ENCODE data around the gene NPB.
A peak's percentile ranks its signal among the peaks of the same experiment; 100 is the strongest.

Gene NPB

DNA sequence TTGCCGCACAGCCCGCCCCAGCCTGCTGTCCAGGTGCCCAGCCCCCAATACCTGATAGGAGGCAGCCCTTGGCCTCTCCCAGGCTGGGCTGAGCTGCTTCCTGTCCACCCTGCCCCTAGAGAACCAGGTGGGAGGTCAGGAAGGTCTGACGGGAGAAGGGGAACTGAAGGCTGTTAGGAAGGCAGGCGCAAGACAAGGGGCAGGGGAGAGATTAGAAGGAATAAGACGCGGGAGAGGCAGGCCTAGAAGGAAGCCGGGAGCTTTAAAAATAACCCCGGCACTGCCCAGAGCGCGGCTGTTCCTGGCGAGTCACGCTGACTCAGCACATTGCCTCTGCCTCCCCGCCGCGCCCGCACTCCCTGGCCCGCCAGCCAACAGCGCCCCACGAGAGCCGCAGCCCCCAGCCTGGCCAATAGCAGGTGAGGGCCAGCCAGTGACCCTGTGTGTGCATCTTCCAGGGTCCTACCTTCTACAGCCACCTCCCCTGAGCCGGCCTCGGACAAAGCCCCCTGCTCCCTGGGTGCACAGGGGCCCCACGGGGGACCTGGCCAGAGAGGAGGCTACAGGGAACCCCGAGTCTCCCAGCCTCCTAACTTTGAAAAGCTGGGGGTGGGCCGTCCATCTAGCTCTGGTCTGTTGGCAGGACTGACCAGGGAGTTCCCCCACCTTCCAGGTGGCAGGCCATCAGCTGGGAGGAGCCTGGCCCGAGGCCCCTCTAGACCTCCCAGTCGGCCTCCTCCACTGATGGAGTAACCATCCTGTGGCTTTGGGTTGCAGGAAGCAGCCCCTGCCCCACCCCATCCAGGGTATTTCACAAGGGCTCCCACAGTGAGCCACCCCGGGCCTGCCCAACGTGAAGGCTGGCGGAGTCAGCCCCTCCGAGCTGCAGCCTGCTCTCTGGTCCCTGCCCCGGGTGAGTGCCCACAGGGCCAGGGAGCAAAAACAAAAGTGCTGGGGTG, 21.5 kb downstream of the NPB start:
- Histone ChIP-seq H3K27me3 (peaks cover 0 to 6% of the 10 kb centered on the region in 2 donors), H3K27ac (peak overlapping the region; percentile 15 to 49), H3K4me3 (peak overlapping the region; percentile 12 to 19), H3K4me1 (peaks cover 11 to 63% (median 46%) of the 10 kb centered on the region in 4 donors), H3K9me3 (no peaks in the 10 kb centered on the region), H3K36me3 (peaks cover 8 to 42% (median 19%) of the 10 kb centered on the region in 3 donors)
- peak; percentile 67 to 84 for DNase-seq
- intact Hi-C loops (cut with DNase I; ENCODE audit: low total_unique reads) = loop anchor here (2.0 kb wide), 1 partner anchor 55 kb away; no protein-coding TSS in a partner anchor
- TF ChIP-seq, protein P1, sequence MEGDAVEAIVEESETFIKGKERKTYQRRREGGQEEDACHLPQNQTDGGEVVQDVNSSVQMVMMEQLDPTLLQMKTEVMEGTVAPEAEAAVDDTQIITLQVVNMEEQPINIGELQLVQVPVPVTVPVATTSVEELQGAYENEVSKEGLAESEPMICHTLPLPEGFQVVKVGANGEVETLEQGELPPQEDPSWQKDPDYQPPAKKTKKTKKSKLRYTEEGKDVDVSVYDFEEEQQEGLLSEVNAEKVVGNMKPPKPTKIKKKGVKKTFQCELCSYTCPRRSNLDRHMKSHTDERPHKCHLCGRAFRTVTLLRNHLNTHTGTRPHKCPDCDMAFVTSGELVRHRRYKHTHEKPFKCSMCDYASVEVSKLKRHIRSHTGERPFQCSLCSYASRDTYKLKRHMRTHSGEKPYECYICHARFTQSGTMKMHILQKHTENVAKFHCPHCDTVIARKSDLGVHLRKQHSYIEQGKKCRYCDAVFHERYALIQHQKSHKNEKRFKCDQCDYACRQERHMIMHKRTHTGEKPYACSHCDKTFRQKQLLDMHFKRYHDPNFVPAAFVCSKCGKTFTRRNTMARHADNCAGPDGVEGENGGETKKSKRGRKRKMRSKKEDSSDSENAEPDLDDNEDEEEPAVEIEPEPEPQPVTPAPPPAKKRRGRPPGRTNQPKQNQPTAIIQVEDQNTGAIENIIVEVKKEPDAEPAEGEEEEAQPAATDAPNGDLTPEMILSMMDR (IDR thresholded peaks at IDR 0.05) = no peak

GRCh38 chr17:81924557-81925532, 22.8 kb downstream of the NPB start:
- peaks cover 8 to 30% (median 19%) of the 10 kb centered on the region in 3 donors for H3K36me3 ChIP-seq
- peaks cover 0 to 19% of the 10 kb centered on the region in 2 donors for H3K27me3 ChIP-seq
- no peak for DNase-seq
- TF ChIP-seq, protein P1 (IDR thresholded peaks at IDR 0.05) = no peak
- H3K27ac ChIP-seq = peak overlapping the region in 1 of 2 donors; percentile 49
- intact Hi-C loops (cut with DNase I; ENCODE audit: low total_unique reads) = no loop called here
- no peaks in the 10 kb centered on the region for H3K9me3 ChIP-seq
- peaks cover 11 to 67% (median 48%) of the 10 kb centered on the region in 4 donors for H3K4me1 ChIP-seq
- no peak overlapping the region for H3K4me3 ChIP-seq

DNA sequence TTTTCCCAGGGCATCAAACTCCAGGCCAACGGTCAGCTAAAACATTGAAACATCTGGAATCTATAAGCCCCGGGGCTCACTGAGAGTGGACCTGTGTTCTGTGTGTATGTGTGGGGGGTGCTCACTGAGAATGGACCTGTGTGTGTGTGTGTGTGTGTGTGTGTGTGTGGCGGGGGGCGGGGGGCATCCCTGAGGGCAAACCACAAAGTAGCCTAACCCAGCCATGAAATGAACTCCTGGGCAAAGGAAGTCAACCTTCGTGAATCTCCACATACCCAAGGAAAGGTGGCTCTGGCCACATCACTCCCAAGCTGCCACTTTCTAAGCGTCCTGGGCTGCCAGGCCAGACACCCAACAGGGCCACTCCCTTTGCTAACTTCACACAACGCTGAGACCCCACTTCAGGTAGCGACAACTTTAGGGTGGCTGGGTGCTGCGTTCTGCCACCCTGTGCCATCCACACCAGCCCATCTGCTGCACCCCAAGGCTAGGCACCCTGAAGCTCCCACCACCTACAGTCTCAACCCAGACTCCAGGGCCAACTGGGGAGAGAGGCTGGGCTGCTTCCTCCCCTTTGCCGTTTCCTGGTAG, 23.9 kb downstream of the NPB start:
- H3K36me3 ChIP-seq = peaks cover 8 to 19% (median 14%) of the 10 kb centered on the region in 3 donors
- TF ChIP-seq, protein P1 (IDR thresholded peaks at IDR 0.05) = no peak
- peak overlapping the region; percentile 94 for H3K27ac ChIP-seq
- peak overlapping the region; percentile 92 to 99 for H3K4me3 ChIP-seq
- peaks cover 11 to 62% (median 48%) of the 10 kb centered on the region in 4 donors for H3K4me1 ChIP-seq
- intact Hi-C loops (cut with DNase I; ENCODE audit: low total_unique reads) = no loop called here
- H3K27me3 ChIP-seq = peaks cover 0 to 26% of the 10 kb centered on the region in 2 donors
- H3K9me3 ChIP-seq = no peaks in the 10 kb centered on the region
- no peak for DNase-seq

- TF ChIP-seq, protein P1 (IDR thresholded peaks at IDR 0.05) = no peak
- Histone ChIP-seq H3K27ac (peak overlapping the region; percentile 94), H3K27me3 (peaks cover 0 to 31% of the 10 kb centered on the region in 2 donors), H3K4me1 (peaks cover 11 to 61% (median 48%) of the 10 kb centered on the region in 4 donors), H3K4me3 (peak overlapping the region; percentile 92 to 99), H3K36me3 (peaks cover 8 to 14% (median 12%) of the 10 kb centered on the region in 3 donors), H3K9me3 (no peaks in the 10 kb centered on the region)
- intact Hi-C loops (cut with DNase I; ENCODE audit: low total_unique reads) = no loop called here
- peak; percentile 85 to 91 for DNase-seq
Observed at GRCh38 chr17:81926451-81927151, 24.6 kb downstream of the NPB start.
